Adrenal gland (tissue), 5 donors: ENCODE data around the gene TRAPPC11.

ENCODE experiments used
- POLR2A ChIP-seq, 2 donors: fragments of 450-650 bp; IDR thresholded peaks; one replicate each; pipeline ENCODE4 v1.6.1; 2017; ENCODE audit warnings: antibody characterized with exemption in 2 of 2, mild to moderate bottlenecking in 2 of 2, moderate library complexity in 1 of 2
- TF ChIP-seq, protein P1 (sequence below), 6 experiments: fragments of 450-650 bp in 4 of 6; fragments of 200-600 bp in 2 of 6; sonication (generic) in 1 of 6; IDR thresholded peaks; 1 replicate in 5 of 6; 2 replicates in 1 of 6; pipeline versions ENCODE4 v1.5.1 to v1.8.0; 2016 to 2021; ENCODE audit warnings: antibody characterized with exemption in 6 of 6, mild to moderate bottlenecking in 2 of 6, moderate library complexity in 1 of 6
- donor health status: DM: no; HTN: no; CAD: no.

DNA sequence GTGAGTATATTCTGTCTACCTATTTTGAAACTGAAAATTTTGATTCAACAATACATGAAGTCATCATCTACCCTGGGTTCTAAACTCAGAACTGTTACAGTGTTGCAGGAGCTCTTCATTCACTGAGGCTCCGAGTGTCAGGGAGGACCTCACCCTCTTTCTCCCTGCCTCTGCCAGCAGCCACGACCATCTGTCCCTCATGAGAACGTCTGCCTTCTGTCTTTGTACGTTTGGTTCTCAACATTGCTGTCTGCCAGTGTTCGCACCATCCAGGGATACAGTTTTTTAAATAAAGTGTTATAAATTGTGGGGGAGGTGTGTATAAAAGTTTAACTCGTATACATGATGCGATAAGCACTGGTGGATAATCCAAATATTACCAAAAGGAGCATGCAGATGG, 55.5 kb downstream of the TRAPPC11 start:
- TF ChIP-seq, protein P1, sequence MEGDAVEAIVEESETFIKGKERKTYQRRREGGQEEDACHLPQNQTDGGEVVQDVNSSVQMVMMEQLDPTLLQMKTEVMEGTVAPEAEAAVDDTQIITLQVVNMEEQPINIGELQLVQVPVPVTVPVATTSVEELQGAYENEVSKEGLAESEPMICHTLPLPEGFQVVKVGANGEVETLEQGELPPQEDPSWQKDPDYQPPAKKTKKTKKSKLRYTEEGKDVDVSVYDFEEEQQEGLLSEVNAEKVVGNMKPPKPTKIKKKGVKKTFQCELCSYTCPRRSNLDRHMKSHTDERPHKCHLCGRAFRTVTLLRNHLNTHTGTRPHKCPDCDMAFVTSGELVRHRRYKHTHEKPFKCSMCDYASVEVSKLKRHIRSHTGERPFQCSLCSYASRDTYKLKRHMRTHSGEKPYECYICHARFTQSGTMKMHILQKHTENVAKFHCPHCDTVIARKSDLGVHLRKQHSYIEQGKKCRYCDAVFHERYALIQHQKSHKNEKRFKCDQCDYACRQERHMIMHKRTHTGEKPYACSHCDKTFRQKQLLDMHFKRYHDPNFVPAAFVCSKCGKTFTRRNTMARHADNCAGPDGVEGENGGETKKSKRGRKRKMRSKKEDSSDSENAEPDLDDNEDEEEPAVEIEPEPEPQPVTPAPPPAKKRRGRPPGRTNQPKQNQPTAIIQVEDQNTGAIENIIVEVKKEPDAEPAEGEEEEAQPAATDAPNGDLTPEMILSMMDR (IDR thresholded peaks at IDR 0.05) = no peak
- TF ChIP-seq POLR2A (IDR thresholded peaks at IDR 0.05) = no peak
